ENCODE data around the gene ABCC10.

- TF ChIP-seq POLR2AphosphoS5 (IDR thresholded peaks at IDR 0.05) (no peak), POLR2A (IDR thresholded peaks at IDR 0.05) (no peak), CTCF (IDR thresholded peaks at IDR 0.05) (no peak)
Measured at GRCh38 chr6:43395776-43396175, 31.6 kb upstream of the ABCC10 start.
